ENCODE measurements around the gene GJB6. TPM values are rescaled to one million over a fixed set of nuclear protein-coding genes. Genes with fewer than 3 reads are reported as not detected.
A peak's percentile ranks its signal among the peaks of the same experiment; 100 is the strongest.

Gene GJB6
- total and polyA plus RNA-seq, 12 donors: 0.06 to 0.61 TPM; not detected in 10

- intact Hi-C loops (cut with DNase I): loop anchor here in 5 of 10 donors (10.0 kb wide), 1 partner anchor 736 kb away; no protein-coding TSS in a partner anchor
- Histone ChIP-seq H3K4me3 (no peak overlapping the region), H3K9me3 (no peaks in the 10 kb centered on the region), H3K36me3 (no peaks in the 10 kb centered on the region), H3K27ac (no peak overlapping the region), H3K4me1 (peaks cover 3 to 34% (median 25%) of the 10 kb centered on the region in 9 donors), H3K27me3 (peaks cover 12 to 62% (median 33%) of the 10 kb centered on the region in 7 donors)
- ATAC-seq (no peak), DNase-seq (no peak)
- WGBS, 2 donors: 83 to 87% methylated on average over 28 of the region's 28 CpGs
- TF ChIP-seq, protein P1, sequence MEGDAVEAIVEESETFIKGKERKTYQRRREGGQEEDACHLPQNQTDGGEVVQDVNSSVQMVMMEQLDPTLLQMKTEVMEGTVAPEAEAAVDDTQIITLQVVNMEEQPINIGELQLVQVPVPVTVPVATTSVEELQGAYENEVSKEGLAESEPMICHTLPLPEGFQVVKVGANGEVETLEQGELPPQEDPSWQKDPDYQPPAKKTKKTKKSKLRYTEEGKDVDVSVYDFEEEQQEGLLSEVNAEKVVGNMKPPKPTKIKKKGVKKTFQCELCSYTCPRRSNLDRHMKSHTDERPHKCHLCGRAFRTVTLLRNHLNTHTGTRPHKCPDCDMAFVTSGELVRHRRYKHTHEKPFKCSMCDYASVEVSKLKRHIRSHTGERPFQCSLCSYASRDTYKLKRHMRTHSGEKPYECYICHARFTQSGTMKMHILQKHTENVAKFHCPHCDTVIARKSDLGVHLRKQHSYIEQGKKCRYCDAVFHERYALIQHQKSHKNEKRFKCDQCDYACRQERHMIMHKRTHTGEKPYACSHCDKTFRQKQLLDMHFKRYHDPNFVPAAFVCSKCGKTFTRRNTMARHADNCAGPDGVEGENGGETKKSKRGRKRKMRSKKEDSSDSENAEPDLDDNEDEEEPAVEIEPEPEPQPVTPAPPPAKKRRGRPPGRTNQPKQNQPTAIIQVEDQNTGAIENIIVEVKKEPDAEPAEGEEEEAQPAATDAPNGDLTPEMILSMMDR (IDR thresholded peaks at IDR 0.05): peak in 1 of 9 donors; percentile 30
These were observed 43.2 kb downstream of the GJB6 start for GRCh38 chr13:20188667-20189553.

DNA sequence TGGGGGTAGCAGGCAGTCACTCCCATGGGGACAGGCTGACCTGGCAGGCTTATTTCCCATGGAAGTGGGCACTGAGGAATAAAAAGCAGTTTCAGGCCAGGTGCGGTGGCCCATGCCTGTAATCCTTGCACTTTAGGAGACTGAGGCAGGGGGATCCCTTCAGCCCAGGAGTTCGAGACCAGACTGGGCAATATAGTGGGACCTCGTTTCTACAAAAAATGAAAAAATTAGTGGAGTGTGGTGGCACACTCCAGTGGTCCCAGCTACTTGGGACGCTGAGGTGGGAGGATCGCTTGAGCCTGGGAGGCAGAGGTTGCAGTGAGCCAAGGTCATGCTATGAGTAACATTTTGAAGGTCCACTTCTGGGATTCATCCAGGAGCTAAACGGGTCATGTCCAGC is 45.3 kb downstream of the GJB6 start:
- peaks cover 0 to 40% (median 16%) of the 10 kb centered on the region in 7 donors for H3K27me3 ChIP-seq
- ATAC-seq: no peak
- WGBS, 2 donors: 74 to 85% methylated on average over 6 of the region's 6 CpGs
- H3K9me3 ChIP-seq: no peaks in the 10 kb centered on the region
- H3K27ac ChIP-seq: no peak overlapping the region
- H3K4me3 ChIP-seq: no peak overlapping the region
- peaks cover 0 to 19% (median 3%) of the 10 kb centered on the region in 9 donors for H3K4me1 ChIP-seq
- no peak for DNase-seq
- intact Hi-C loops (cut with DNase I): loop anchor here in 5 of 10 donors (10.0 kb wide), 1 partner anchor 738 kb away; no protein-coding TSS in a partner anchor
- TF ChIP-seq, protein P1 (IDR thresholded peaks at IDR 0.05): no peak
- H3K36me3 ChIP-seq: no peaks in the 10 kb centered on the region

- ATAC-seq: no peak
- Histone ChIP-seq H3K4me3 (no peak overlapping the region), H3K36me3 (no peaks in the 10 kb centered on the region), H3K4me1 (peaks cover 0 to 14% (median 0%) of the 10 kb centered on the region in 9 donors), H3K9me3 (no peaks in the 10 kb centered on the region), H3K27ac (no peak overlapping the region), H3K27me3 (peaks cover 0 to 39% (median 16%) of the 10 kb centered on the region in 7 donors)
- TF ChIP-seq, protein P1 (IDR thresholded peaks at IDR 0.05): no peak
- DNase-seq: no peak
- intact Hi-C loops (cut with DNase I): loop anchor here in 5 of 10 donors (10.0 kb wide), 1 partner anchor 739 kb away; no protein-coding TSS in a partner anchor
- WGBS, 2 donors: 54 to 60% methylated on average over 12 of the region's 12 CpGs
These were observed 46.6 kb downstream of the GJB6 start for GRCh38 chr13:20185366-20186056.

- intact Hi-C loops (cut with DNase I): loop anchor here in 8 of 10 donors (5.0 to 10.0 kb wide), 4 partner anchors 305 to 742 kb away; no protein-coding TSS in a partner anchor
- WGBS, 2 donors: 19% methylated on average over 5 of the region's 5 CpGs
- Histone ChIP-seq H3K27ac (no peak overlapping the region), H3K4me1 (peaks cover 0 to 10% (median 3%) of the 10 kb centered on the region in 9 donors), H3K9me3 (no peaks in the 10 kb centered on the region), H3K36me3 (no peaks in the 10 kb centered on the region), H3K27me3 (peaks cover 0 to 62% (median 40%) of the 10 kb centered on the region in 7 donors), H3K4me3 (no peak overlapping the region)
- DNase-seq (no peak), ATAC-seq (peak; percentile 72 to 87 (median 79))
- TF ChIP-seq, protein P1 (IDR thresholded peaks at IDR 0.05): peak; percentile 60 to 88 (median 81)
These were observed 49.8 kb downstream of the GJB6 start for GRCh38 chr13:20182231-20182846.

Measured in heart right ventricle (tissue), 16 donors.